ENCODE results near the gene FAM120B. TPM values are rescaled to one million over a fixed set of nuclear protein-coding genes. Genes with fewer than 3 reads are reported as not detected.
"Not testable (repeated sequence)": the region's sequence is repeated elsewhere in the genome, so short reads cannot be mapped to it uniquely, and the experiment has no call there.

The FAM120B gene
- 10 to 100 TPM; 23.9 to 25.0 TPM for total RNA-seq

- peaks cover 30% of the 10 kb centered on the region for H3K4me1 Mint-ChIP-seq
- H3K27ac Mint-ChIP-seq = peak within 1 kb of the TSS; percentile 90
- peaks cover 3% of the 10 kb centered on the region for H3K9me3 Mint-ChIP-seq
- peaks cover 19% of the 10 kb centered on the region for H3K27me3 Mint-ChIP-seq
- ChIA-PET CTCF (no interaction called here), POLR2A (interaction anchor here (0.7 to 2.0 kb wide), 8 partner anchors 12 to 605 kb away, joined by 3 to 5 read pairs (median 4); partner anchors contain the start of genes C6orf120, PDCD2, PSMB1 and WDR27)
- peak; percentile 96 for DNase-seq
- H3K36me3 Mint-ChIP-seq (ENCODE audit: low read depth) = peaks cover 27% of the 10 kb centered on the region
- peak within 1 kb of the TSS; percentile 88 for H3K4me3 Mint-ChIP-seq
Observed at GRCh38 chr6:170306324-170307079, at the start of gene FAM120B. FAM120B (plus strand) TSS chr6:170306758; CDS start chr6:170317391, 10,633 bp downstream.

- DNase-seq = no peak
- H3K9me3 Mint-ChIP-seq = no peaks in the 10 kb centered on the region
- H3K27me3 Mint-ChIP-seq = peaks cover 19% of the 10 kb centered on the region
- no peaks in the 10 kb centered on the region for H3K36me3 Mint-ChIP-seq (ENCODE audit: low read depth)
- ChIA-PET CTCF (no interaction called here), POLR2A (no interaction called here)
- H3K4me1 Mint-ChIP-seq = no peaks in the 10 kb centered on the region
- no peak overlapping the region for H3K4me3 Mint-ChIP-seq
- H3K27ac Mint-ChIP-seq = no peak overlapping the region
Observed at GRCh38 chr6:170257376-170257775, 49.2 kb upstream of the FAM120B start.

GRCh38 chr6:170258407-170258806 is 48.2 kb upstream of the FAM120B start:
- POLR2A ChIA-PET = no interaction called here
- no peak overlapping the region for H3K4me3 Mint-ChIP-seq
- H3K4me1 Mint-ChIP-seq = no peaks in the 10 kb centered on the region
- peaks cover 23% of the 10 kb centered on the region for H3K27me3 Mint-ChIP-seq
- no peak for DNase-seq
- H3K9me3 Mint-ChIP-seq = no peaks in the 10 kb centered on the region
- CTCF ChIA-PET = no interaction called here
- H3K27ac Mint-ChIP-seq = no peak overlapping the region
- H3K36me3 Mint-ChIP-seq (ENCODE audit: low read depth) = no peaks in the 10 kb centered on the region

GRCh38 chr6:170259278-170259677 is 47.3 kb upstream of the FAM120B start:
- Mint-ChIP-seq H3K27me3 (peaks cover 31% of the 10 kb centered on the region), H3K4me1 (no peaks in the 10 kb centered on the region), H3K9me3 (no peaks in the 10 kb centered on the region), H3K27ac (no peak overlapping the region), H3K36me3 (ENCODE audit: low read depth) (no peaks in the 10 kb centered on the region), H3K4me3 (no peak overlapping the region)
- DNase-seq = no peak
- POLR2A ChIA-PET = no interaction called here
- CTCF ChIA-PET = no interaction called here

GRCh38 chr6:170260686-170261085 is 45.9 kb upstream of the FAM120B start:
- no peaks in the 10 kb centered on the region for H3K36me3 Mint-ChIP-seq (ENCODE audit: low read depth)
- no peak for DNase-seq

GRCh38 chr6:170261643-170262488 is 44.7 kb upstream of the FAM120B start:
- no peak overlapping the region for H3K4me3 Mint-ChIP-seq
- H3K36me3 Mint-ChIP-seq (ENCODE audit: low read depth) = no peaks in the 10 kb centered on the region
- ChIA-PET CTCF (interaction anchor here (0.8 kb wide), 1 partner anchor 14 kb away, joined by 3 read pairs; no protein-coding TSS in a partner anchor), POLR2A (no interaction called here)
- no peaks in the 10 kb centered on the region for H3K9me3 Mint-ChIP-seq
- H3K27me3 Mint-ChIP-seq = peaks cover 46% of the 10 kb centered on the region
- H3K4me1 Mint-ChIP-seq = no peaks in the 10 kb centered on the region
- no peak overlapping the region for H3K27ac Mint-ChIP-seq
- no peak for DNase-seq

More at GRCh38 chr6:170260686-170261085, 45.9 kb upstream of the FAM120B start:
- H3K9me3 Mint-ChIP-seq = no peaks in the 10 kb centered on the region
- no peak overlapping the region for H3K27ac Mint-ChIP-seq
- H3K4me1 Mint-ChIP-seq = no peaks in the 10 kb centered on the region
- peaks cover 37% of the 10 kb centered on the region for H3K27me3 Mint-ChIP-seq
- no peak overlapping the region for H3K4me3 Mint-ChIP-seq
- ChIA-PET POLR2A (no interaction called here), CTCF (no interaction called here)

- CTCF ChIA-PET = no interaction called here
Observed at GRCh38 chr6:170262489-170263088, 44.0 kb upstream of the FAM120B start.

GRCh38 chr6:170263410-170263809 is 43.1 kb upstream of the FAM120B start:
- no peaks in the 10 kb centered on the region for H3K36me3 Mint-ChIP-seq (ENCODE audit: low read depth)
- no peaks in the 10 kb centered on the region for H3K9me3 Mint-ChIP-seq
- no peak for DNase-seq
- H3K4me1 Mint-ChIP-seq = no peaks in the 10 kb centered on the region
- peaks cover 48% of the 10 kb centered on the region for H3K27me3 Mint-ChIP-seq
- POLR2A ChIA-PET = no interaction called here
- no peak overlapping the region for H3K4me3 Mint-ChIP-seq
- no peak overlapping the region for H3K27ac Mint-ChIP-seq
- CTCF ChIA-PET = no interaction called here

More at GRCh38 chr6:170262489-170263088, 44.0 kb upstream of the FAM120B start:
- POLR2A ChIA-PET = no interaction called here
- no peak overlapping the region for H3K4me3 Mint-ChIP-seq
- H3K4me1 Mint-ChIP-seq = no peaks in the 10 kb centered on the region
- H3K27ac Mint-ChIP-seq = no peak overlapping the region
- DNase-seq = no peak
- no peaks in the 10 kb centered on the region for H3K36me3 Mint-ChIP-seq (ENCODE audit: low read depth)
- no peaks in the 10 kb centered on the region for H3K9me3 Mint-ChIP-seq
- peaks cover 41% of the 10 kb centered on the region for H3K27me3 Mint-ChIP-seq

GRCh38 chr6:170264086-170264485 is 42.5 kb upstream of the FAM120B start:
- Mint-ChIP-seq H3K27ac (no peak overlapping the region), H3K9me3 (no peaks in the 10 kb centered on the region), H3K4me3 (no peak overlapping the region), H3K27me3 (peaks cover 42% of the 10 kb centered on the region), H3K4me1 (no peaks in the 10 kb centered on the region), H3K36me3 (ENCODE audit: low read depth) (no peaks in the 10 kb centered on the region)
- CTCF ChIA-PET = no interaction called here
- POLR2A ChIA-PET = no interaction called here
- no peak for DNase-seq

- DNase-seq; H3K4me1 Mint-ChIP-seq; H3K4me3 Mint-ChIP-seq; H3K36me3 Mint-ChIP-seq (ENCODE audit: low read depth); H3K27ac Mint-ChIP-seq; CTCF ChIA-PET; POLR2A ChIA-PET; H3K9me3 Mint-ChIP-seq: not testable (repeated sequence)
- peaks cover 46% of the 10 kb centered on the region for H3K27me3 Mint-ChIP-seq
Observed at GRCh38 chr6:170264644-170265043, 41.9 kb upstream of the FAM120B start.

- no peak for DNase-seq
- ChIA-PET CTCF (no interaction called here), POLR2A (no interaction called here)
- H3K9me3 Mint-ChIP-seq = no peaks in the 10 kb centered on the region
- peaks cover 49% of the 10 kb centered on the region for H3K27me3 Mint-ChIP-seq
- H3K4me3 Mint-ChIP-seq = no peak overlapping the region
- no peaks in the 10 kb centered on the region for H3K4me1 Mint-ChIP-seq
- no peak overlapping the region for H3K27ac Mint-ChIP-seq
- no peaks in the 10 kb centered on the region for H3K36me3 Mint-ChIP-seq (ENCODE audit: low read depth)
Observed at GRCh38 chr6:170265655-170266054, 40.9 kb upstream of the FAM120B start.

- Mint-ChIP-seq H3K27me3 (peaks cover 53% of the 10 kb centered on the region), H3K36me3 (ENCODE audit: low read depth) (no peaks in the 10 kb centered on the region), H3K4me1 (no peaks in the 10 kb centered on the region), H3K27ac (no peak overlapping the region), H3K9me3 (no peaks in the 10 kb centered on the region), H3K4me3 (no peak overlapping the region)
- POLR2A ChIA-PET = no interaction called here
- CTCF ChIA-PET = no interaction called here
- no peak for DNase-seq
Observed at GRCh38 chr6:170266061-170266825, 40.3 kb upstream of the FAM120B start.

GRCh38 chr6:170267688-170268087 is 38.9 kb upstream of the FAM120B start:
- ChIA-PET POLR2A (no interaction called here), CTCF (interaction anchor here (0.9 kb wide), 1 partner anchor 11 kb away, joined by 3 read pairs; no protein-coding TSS in a partner anchor)
- Mint-ChIP-seq H3K4me1 (peaks cover 11% of the 10 kb centered on the region), H3K27ac (no peak overlapping the region), H3K36me3 (ENCODE audit: low read depth) (no peaks in the 10 kb centered on the region), H3K27me3 (peaks cover 57% of the 10 kb centered on the region), H3K9me3 (no peaks in the 10 kb centered on the region), H3K4me3 (no peak overlapping the region)
- DNase-seq = no peak
